GM18498 (cell line): ENCODE measurements around the gene RAPGEF5.

Experiments used
- ATAC-seq: cut with Tn5 transposase; IDR thresholded peaks from one replicate; pipeline ENCODE4 v1.9.1; 2021; ENCODE audit warnings: mild to moderate bottlenecking, moderate library complexity; ENCODE audit not compliant: unreplicated experiment

The RAPGEF5 gene

DNA sequence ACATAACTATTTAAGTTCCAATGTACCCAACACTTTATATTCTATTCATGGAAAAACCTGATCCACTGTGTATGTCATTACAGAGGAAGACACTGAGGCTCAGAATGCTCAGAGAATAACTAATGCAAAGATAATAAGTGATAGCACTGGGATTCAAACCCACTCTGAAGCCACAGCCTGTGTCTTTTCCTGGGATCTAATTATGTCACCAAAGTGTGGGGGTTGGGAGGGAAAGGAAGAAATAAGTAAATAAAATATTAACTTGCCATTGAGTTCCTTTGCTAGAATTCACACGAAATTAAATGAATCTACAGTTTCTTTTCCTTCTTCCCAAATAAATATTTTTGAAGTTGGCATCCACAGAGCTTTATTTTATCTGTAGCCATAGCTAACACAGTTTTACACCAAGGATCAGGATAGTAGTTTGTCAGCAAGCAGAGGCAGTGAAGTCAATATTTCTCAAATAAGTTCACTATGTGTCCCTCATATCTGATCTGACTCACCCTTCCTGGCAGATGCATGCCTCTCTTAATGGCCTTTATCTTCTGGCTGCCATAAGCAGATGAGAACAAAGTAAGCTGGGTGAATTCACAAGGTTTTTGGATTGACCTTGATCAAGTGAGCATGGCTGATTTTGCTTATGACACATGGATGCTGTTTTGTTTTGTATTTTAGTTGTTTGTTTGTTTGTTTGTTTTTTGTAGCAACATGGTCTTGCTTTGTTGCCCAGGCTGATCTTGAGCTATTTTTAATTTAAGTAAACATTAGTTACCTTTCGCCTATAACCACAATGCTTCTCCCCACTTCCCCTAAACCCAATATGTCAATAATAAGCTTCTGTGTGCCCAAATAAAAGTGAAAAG, 6.3 kb downstream of the RAPGEF5 start:
- peak; percentile 54 for ATAC-seq

DNA sequence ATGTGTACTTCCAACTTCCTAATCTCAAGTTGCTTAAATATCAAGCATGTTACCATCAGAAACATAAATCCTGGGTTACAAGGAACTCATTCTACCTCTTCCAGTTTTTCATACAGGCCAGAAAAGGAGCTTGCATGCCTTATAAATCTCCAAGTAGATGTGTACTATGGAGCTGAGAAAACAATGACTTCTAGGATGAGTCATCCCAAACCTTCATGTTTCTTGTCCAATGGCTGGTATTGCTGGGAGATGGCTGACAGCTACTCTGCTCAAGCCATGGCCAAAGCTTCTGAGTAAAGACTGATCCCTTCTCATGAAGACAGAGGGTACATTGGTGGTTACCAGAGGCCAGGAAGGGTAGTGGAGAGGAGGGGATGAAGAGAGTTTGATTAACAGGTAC, 8.6 kb downstream of the RAPGEF5 start:
- ATAC-seq, result no peak

DNA sequence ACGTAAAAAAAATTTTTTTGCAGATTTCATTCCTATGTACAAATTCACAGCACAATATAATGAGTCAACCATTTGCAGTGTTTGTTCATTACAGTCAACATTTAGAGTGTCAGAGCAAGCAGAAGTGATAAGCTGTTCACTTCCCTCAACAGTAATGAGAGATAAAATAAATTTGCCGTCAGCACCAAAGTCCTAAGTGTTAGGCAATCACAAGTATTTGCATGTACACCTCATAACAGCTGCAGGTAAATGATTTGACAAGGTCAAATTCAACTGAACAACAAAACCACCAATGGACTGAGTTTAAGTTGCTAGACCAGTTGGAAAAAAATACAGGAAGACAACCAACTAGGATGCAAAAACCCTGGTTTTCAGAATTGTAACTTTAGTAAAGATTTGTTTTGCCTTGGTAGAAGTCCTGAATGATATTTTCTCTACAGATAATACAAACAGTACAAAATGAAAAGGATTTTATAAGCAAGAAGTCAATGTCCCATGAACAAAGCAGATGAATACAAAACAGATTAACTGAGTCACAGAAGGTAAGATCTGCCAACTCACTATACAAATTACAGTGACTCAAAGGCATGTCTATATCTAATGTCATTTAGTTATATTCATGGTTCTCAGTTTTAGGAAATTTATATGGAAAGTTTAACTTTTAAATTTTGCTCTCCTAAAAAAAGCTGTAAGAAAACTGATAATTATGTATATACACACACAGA, 10.4 kb downstream of the RAPGEF5 start:
- no peak for ATAC-seq

DNA sequence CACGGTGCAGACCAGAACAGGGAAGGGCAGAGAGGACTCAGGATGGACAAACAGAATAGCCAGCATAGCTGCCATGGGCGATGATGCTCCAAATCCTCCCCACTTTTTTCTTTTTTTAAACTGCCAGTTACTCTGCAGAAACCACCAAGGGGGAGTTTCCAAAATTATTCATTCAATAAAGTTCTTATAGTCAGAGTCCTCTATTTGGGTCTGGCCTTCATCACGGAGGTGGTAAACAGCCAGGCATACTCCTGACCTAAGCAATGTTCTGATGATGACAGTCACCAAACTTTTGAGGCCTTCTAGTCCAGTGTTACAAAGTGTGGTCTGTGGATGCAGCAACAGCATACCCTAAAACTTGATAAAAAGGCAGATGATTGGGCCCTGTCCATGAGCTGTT, 12.3 kb downstream of the RAPGEF5 start:
- ATAC-seq, result no peak

DNA sequence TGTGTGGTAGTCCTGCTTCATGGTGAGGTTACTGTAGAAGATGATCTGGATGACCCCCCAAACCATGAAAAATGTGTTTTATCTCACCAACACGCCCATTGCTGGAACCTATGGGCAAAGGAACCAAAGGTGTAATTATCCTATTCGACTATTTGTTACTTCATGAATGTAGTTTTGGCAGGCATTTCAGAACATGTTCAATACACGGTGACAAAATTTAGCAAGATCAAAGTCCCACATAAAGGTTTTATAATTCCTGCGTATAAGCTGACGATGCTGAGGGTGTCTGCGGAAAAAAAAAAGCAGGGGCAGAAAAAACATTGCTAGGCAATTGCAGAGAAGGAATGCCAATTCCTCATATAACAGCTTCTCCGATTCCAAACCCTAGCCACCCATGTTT, 13.3 kb downstream of the RAPGEF5 start:
- no peak for ATAC-seq

DNA sequence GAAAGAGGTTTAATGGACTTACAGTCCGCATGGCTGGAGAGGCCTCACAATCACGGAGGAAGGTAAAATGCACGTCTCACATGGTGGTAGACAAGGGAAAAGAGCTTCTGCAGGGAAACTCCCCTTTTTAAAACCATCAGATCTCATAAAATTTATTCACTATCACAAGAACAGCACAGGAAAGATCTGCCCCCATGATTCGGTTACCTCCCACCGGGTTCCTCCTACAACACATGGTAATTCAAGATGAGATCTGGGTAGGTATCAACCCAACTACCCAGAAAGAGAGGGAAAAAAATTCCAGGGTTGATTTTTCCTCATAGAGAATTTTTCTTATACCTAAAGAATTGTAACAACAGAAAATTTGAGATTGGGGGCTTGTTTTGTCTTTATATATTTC, 13.9 kb downstream of the RAPGEF5 start:
- ATAC-seq, result no peak

DNA sequence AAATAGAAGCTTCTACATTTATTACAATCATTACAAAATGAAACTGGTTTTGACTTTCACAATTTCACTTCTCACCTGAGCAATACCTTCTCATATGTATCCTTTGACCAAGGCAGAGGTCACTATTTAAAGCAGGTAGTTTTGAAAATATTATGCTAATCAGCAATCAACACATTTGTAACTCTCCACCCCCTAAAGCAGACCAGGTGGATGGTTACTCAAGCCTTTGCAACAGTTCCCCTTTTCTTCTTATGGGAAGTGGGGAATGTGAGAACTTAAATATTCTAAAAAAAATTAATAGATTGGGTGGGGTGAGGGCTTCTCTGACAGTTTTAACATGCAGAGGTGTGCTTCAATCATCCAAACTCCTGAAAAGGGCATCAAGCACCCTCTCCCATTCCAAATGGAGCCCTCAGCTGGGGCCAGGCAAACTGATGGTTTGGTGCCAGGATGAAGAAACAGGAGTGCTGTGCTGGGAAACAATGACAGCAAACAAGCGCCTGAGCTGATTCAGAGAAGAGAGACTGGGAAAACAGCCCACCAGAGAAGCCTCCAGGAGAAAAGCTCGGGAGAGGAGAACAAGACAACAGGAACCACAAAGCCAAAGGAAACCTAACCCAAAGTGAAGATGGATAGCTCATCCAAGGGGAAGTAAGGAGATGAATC, 17.1 kb downstream of the RAPGEF5 start:
- ATAC-seq, result no peak

DNA sequence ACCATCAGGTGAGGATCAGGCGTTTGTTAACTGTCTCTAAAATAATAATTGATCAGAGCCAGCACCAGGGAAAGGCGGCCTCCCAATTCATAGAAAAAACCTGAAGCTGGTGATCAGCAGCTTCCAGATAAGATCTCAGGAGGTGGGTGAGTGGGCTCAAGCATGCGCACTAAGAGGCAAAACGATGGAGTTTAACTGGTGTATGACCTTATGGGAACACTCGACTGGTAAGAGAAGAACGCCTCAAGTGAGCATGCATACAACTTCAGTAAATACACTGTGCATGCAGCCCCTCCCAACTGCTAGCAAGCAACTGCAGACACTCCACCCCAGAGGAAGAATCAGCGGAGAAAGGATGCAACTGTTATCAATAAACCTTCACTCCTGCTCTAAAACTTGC, 18.1 kb downstream of the RAPGEF5 start:
- ATAC-seq, result no peak

DNA sequence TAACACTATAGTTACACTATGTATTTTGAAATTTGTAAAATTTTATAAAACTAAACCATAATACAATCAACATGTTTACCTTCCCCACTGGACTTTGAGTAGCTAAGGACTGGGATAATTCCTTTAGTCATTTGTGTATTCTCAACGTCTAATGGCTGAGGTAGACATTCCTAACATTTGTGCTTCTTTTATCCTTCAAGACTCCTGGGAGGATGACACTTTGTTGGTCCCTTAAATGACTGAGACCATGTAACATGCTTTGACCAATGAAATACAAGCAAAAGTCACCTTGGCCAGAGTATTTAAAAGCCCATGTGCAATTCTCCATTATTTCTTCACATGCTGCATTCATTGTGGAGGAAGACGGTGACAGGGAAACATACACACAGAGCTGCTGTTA, 18.5 kb downstream of the RAPGEF5 start:
- ATAC-seq, result no peak

DNA sequence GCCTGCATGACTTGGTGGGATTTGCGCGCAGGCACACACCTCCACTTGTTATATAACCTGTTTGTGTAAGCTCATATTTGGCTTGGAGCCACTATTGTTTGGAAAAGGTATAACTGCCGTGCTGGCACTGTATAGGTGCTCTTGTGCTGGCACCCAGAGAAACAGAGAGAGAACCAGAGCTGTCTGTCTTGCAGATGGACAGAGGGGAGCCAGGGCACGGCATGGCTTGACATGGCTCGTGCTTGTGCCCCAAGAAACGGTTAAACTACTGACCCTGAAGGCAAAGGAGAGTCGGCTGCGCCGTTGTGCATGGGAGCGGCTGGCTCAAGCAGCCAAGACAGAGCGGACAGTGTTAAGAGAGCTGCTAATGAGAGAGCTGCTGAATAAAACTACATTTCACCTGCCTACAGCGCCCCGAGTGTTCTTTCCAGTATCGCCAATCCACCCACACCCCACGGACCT, 23.2 kb downstream of the RAPGEF5 start:
- no peak for ATAC-seq

DNA sequence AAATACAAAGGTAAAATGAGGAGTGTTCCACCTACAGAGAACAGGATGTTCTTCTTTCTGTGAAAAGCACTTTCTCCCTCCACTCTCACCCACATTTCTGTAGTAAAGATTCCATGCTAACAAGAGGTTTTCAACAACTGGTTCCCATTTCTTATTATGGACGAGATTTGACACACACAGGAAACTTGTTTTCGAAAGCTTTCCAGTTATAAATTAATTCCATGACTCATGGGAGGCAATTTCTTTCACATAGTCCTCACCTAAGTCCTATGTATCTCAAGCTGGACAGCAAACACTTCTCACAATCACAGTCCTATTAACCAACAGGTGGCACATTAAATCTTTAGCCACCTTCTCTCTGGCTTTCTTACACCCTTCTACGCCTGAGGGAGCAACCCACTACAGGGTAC, 24.5 kb downstream of the RAPGEF5 start:
- no peak for ATAC-seq

DNA sequence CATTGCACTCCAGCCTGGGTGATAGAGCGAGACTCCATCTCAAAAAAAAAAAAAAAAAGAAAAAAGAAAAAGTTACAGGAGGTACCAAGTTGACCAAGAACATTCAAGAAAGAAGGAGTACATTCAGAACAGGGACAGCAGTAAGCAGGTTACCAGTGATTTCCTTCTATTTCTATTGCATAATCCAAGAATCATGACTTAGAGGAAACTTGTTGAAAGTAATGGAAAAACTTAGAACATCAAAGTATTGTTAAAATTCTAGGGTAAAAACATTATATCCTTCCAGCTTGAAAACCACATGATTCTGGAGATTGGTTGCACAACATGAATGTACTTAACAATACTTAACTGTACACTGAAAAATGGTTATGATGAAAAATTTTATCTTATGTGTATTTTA, 25.2 kb downstream of the RAPGEF5 start:
- no peak for ATAC-seq

DNA sequence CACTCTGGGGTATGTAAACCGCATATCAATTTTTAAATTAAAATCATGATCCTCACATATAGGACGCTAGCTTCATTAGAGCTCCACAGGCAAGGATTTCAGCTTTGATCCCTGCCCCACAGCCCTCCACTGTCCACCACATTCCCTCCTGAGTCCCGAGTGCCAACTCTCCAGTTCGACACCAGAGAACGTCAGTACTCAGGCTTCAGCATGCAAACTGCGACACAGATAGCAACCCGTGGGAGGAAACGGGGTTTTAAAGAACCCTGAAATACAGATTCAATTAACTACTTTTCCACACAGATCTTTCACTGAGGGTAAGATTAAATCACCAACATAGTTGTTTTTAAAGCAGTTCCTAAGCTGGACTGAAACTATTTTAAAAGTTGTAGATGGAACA, 26.1 kb downstream of the RAPGEF5 start:
- no peak for ATAC-seq

DNA sequence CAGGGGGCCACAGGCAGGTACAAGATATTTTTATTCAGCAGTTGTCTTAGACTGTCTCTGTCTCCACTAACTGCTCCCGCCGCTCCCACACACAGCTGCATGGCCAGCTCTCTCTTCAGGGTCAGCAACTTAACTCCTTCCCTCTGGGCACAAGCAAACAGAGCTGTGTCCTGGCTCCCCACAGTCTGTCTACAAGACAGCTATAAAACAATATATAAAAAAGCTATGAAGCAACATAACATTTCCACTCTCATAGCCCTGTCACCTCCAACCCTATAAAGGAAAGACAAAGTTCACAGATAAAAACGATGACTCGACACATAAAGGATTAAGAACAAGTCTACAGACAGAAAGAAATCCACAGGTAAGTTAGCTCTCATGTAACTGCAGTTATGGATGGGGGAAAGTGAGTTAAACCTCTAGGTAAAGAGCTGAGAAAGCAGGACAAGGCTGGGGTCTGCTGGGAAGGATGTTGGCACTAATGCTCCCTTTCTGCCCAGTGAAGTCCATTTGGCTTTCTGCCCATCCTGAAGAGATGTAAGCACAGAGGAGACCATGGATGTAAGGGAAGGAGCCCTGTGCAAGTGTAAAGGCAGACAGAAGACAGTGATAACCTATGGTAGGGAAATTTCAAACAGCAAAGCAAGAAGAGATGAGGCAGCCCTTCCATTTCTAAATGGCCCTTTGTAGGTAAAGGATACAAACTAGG, 27.0 kb downstream of the RAPGEF5 start:
- no peak for ATAC-seq

DNA sequence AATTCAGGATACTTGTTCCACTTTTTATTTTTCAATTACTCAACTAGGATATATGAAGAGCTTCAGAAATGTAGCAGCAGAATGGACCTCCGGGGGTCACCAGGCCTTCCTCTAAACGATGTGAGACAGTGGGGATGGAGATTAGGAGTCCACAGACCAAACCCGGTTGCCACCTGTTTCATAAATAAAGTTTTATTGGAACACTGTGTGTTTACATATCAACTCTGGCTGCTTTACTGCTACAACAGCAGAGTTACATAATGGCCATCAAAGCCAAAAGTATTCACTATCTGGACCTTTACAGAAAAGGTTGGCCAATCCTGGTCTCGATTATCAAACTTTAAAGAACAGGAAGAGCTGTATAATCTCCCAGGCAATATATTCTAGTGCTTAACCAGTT, 30.8 kb downstream of the RAPGEF5 start:
- no peak for ATAC-seq

DNA sequence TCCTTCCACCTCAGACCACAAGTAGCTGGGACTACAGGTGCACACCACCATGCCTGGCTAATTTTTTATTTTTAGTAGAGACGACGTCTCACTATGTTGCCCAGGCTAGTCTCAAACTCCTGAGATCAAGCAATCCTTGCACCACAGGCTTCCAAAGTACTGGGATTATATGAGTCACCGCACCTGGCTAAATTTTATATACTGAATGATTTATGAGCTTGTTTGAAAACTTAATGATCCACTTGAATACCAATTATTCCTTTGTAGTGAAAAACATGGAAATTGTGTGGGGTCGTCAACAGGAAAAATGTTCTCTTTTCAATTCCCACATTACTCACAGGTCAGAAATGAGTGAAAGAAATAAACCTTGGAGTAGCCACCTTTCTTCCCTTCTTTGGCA, 31.3 kb downstream of the RAPGEF5 start:
- ATAC-seq, result no peak

DNA sequence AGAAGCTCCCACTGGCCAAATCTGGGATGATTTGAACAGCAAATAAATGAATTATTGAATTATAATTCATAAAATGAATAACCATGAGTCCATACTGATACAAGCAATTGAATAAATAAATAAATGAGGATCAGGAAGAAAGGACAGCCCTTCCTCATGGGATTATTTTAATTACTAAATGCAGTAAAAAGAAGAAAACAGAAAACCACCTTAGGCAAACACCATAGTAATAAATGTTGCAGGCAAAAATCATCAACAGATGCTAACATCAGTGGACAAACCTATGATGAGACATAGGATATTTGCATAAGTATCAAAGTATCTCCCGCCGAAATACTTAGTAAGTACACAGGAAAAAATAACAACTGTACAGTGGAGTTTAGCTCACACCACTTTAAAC, 33.2 kb downstream of the RAPGEF5 start:
- ATAC-seq, result no peak

DNA sequence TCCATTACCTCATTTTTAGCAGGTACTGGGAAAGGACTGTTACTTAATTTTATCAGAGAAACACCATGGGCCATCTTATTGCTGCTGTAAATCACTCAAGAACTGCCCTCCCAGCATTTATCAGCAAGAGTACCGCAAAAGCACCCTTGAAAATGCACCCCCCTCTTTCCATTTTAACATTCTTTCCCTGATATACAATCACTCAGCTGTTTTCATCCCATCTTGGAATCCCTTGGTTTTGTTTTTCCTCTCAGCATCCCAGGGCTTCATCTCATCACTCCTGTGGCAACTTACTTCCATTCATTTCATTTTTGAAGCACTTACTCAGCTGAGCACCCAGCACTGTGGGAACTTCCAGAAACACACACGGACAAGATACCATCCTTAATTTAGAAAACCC, 36.5 kb downstream of the RAPGEF5 start:
- ATAC-seq, result no peak

DNA sequence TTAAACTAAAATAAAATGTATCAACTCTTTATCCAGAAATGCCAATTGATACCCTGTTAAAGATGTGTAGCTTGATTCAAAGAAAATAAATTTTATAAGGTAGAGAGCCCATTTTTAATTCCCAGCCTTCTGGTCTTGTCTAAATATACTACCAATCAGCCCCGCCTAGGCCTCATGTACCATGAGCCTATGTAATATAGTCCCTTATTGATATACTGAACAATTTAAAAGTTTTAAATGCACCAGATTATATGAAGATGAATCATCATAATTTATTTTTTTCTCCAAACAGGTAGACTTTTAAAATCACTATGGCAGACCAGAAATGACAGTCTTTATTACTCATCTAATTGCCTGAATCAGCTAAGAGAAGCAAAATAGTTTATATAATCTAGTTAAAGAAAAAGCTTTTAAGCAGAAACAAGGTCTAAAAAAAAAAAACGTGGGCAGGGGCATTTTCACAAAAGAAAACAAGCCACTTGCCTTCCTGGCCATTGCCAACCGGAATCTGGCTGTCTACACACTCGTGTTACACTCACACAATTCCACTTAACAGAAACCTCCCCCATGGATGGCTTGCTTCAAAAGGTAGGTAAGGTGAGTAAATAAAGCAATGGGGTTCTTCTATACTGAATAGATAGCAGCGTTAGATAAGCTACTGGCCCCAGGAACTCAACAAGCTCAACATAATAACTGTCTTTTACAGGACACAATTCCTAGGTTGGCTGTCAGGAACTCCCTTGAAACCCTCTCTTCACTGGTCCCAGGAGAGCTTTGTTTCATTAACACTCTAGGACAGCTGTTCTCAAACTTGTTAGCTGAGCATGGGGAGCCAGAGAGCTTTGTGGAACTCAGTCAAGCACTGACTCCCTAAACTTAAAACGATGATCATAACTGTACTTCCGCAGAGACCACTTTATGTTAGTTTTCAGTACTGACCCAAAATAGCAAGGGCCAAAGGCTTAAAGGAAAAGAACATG, 37.2 kb downstream of the RAPGEF5 start:
- ATAC-seq, result no peak

DNA sequence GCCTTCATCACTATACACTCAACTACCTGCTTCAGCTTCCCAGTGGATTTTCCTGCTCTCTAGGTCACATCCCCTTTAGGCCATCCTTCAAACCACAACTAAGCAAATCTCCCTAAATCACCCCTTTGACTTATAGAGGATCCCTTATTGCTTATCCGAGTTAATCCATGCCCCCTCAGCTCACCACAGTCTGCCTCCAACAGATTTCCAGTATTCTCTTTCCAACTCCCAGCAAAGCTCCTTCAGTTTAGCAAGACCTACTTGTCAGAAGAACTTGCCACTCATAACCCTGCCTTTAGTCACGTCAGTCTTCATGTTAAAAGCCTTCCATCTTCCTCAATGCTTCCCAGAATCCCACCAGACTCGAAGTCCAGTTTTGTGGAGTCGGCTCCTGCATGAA, 38.6 kb downstream of the RAPGEF5 start:
- ATAC-seq, result no peak
